Suprapubic skin (tissue), 3 donors: ENCODE data around the gene FPGT.

ENCODE experiments used
- CTCF ChIP-seq, 2 donors: fragments of 200-600 bp in 1 of 2; fragments of 450-650 bp in 1 of 2; sonication (generic) in 1 of 2; IDR thresholded peaks; one replicate each; pipeline ENCODE4 v1.5.1; 2016 to 2019; ENCODE audit warnings: antibody characterized with exemption in 2 of 2, mild to moderate bottlenecking in 1 of 2, moderate library complexity in 1 of 2
- POLR2A ChIP-seq, 2 donors: fragments of 450-650 bp; IDR thresholded peaks; one replicate each; pipeline ENCODE4 v1.6.1; 2017; ENCODE audit warnings: antibody characterized with exemption in 2 of 2, mild to moderate bottlenecking in 2 of 2, moderate library complexity in 2 of 2

- TF ChIP-seq POLR2A (IDR thresholded peaks at IDR 0.05) (no peak), CTCF (IDR thresholded peaks at IDR 0.05) (no peak)
These were observed 38.4 kb downstream of the FPGT start for GRCh38 chr1:74236440-74236839.
